NOMO-1 (cell line): ENCODE results near the gene ZBTB39.
"Not testable (repeated sequence)": the region's sequence is repeated elsewhere in the genome, so short reads cannot be mapped to it uniquely, and the experiment has no call there.

Experiments used
- DNase-seq, 2 experiments: peaks; one replicate each; lab custom pipeline; 2025; ENCODE audit not compliant: unreplicated experiment in 2 of 2; lab: John Stamatoyannopoulos, UW

ZBTB39 gene

GRCh38 chr12:57031138-57031725 is 24.9 kb upstream of the ZBTB39 start:
- peak; percentile 19 to 57 for DNase-seq

GRCh38 chr12:57029457-57029856 is 23.1 kb upstream of the ZBTB39 start:
- DNase-seq: no peak

- no peak for DNase-seq
These were observed 21.4 kb upstream of the ZBTB39 start for GRCh38 chr12:57027805-57028153.

GRCh38 chr12:57027011-57027804 is 20.9 kb upstream of the ZBTB39 start:
- no peak for DNase-seq

GRCh38 chr12:57025196-57025595 is 18.9 kb upstream of the ZBTB39 start:
- no peak for DNase-seq

GRCh38 chr12:57022324-57022723 is 16.0 kb upstream of the ZBTB39 start:
- DNase-seq: not testable (repeated sequence)

- no peak for DNase-seq
These were observed 13.8 kb upstream of the ZBTB39 start for GRCh38 chr12:57019983-57020719.

GRCh38 chr12:57018906-57019305 is 12.6 kb upstream of the ZBTB39 start:
- DNase-seq: no peak

- not testable (repeated sequence) for DNase-seq
These were observed 12.0 kb upstream of the ZBTB39 start for GRCh38 chr12:57018353-57018752.

GRCh38 chr12:57016348-57016747 is 10.0 kb upstream of the ZBTB39 start, which contains the start of gene TAC3:
TAC3 (minus strand) TSS chr12:57016529; CDS start chr12:57015797, 732 bp downstream.
- DNase-seq: no peak

- no peak for DNase-seq
These were observed 6.5 kb upstream of the ZBTB39 start for GRCh38 chr12:57012600-57013465.

GRCh38 chr12:57011438-57012424 is 5.4 kb upstream of the ZBTB39 start:
- no peak for DNase-seq

GRCh38 chr12:57010627-57011247 is 4.4 kb upstream of the ZBTB39 start:
- DNase-seq: no peak

GRCh38 chr12:57009949-57010626 is 3.7 kb upstream of the ZBTB39 start:
- DNase-seq: no peak

- DNase-seq: peak; percentile 62 to 78
These were observed 1.8 kb upstream of the ZBTB39 start for GRCh38 chr12:57008178-57008577.

GRCh38 chr12:57006809-57007475 is 596 bp upstream of the ZBTB39 start:
- no peak for DNase-seq

- no peak for DNase-seq
These were observed 1.7 kb downstream of the ZBTB39 start for GRCh38 chr12:57004651-57005050.

- DNase-seq: no peak
These were observed 3.0 kb downstream of the ZBTB39 start for GRCh38 chr12:57003395-57003794.
